NB4 (cell line): ENCODE measurements around the gene PCGF5.

ENCODE experiments used
- DNase-seq: peaks from one replicate; pipeline ENCODE4 v3.0.0; 2010; ENCODE audit warnings: low read depth
- H3K4me3 ChIP-seq: one replicate; pipeline ENCODE4 v1.5.1; 2011; ENCODE audit warnings: mild to moderate bottlenecking, low read depth, low read length, moderate library complexity
- CTCF ChIP-seq: IDR thresholded peaks from one replicate; pipeline ENCODE4 v1.5.1; 2012; ENCODE audit warnings: low read depth, low read length
- MAX ChIP-seq: IDR thresholded peaks from 2 replicates; pipeline ENCODE4 v1.6.1; 2011; ENCODE audit warnings: low read depth, low read length
- MYC ChIP-seq: IDR thresholded peaks from 2 replicates; pipeline ENCODE4 v1.6.1; 2011; ENCODE audit warnings: low read depth, low read length
- POLR2A ChIP-seq: IDR thresholded peaks from 2 replicates; pipeline ENCODE4 v1.6.1; 2011; ENCODE audit warnings: mild to moderate bottlenecking; ENCODE audit not compliant: insufficient read length; ENCODE audit errors: extremely low read depth

Gene PCGF5

GRCh38 chr10:91284486-91285090 is 64.1 kb downstream of the PCGF5 start:
- no peak for TF ChIP-seq POLR2A
- no peak for TF ChIP-seq CTCF
- TF ChIP-seq MAX: no peak
- no peak for DNase-seq
- H3K4me3 ChIP-seq: no peak overlapping the region

GRCh38 chr10:91286572-91286971 is 66.1 kb downstream of the PCGF5 start:
- H3K4me3 ChIP-seq: no peak overlapping the region
- no peak for TF ChIP-seq MYC
- no peak for DNase-seq

- no peak for DNase-seq
- TF ChIP-seq MAX: no peak
- TF ChIP-seq CTCF: no peak
- TF ChIP-seq POLR2A: no peak
- TF ChIP-seq MYC: no peak
- no peak overlapping the region for H3K4me3 ChIP-seq
Observed at GRCh38 chr10:91287276-91287675, 66.8 kb downstream of the PCGF5 start.

GRCh38 chr10:91287912-91288311 is 67.4 kb downstream of the PCGF5 start:
- no peak overlapping the region for H3K4me3 ChIP-seq

GRCh38 chr10:91289305-91289704 is 68.8 kb downstream of the PCGF5 start:
- H3K4me3 ChIP-seq: no peak overlapping the region
- no peak for DNase-seq
- TF ChIP-seq MYC (no peak), CTCF (no peak), POLR2A (no peak), MAX (no peak)

More at GRCh38 chr10:91287912-91288311, 67.4 kb downstream of the PCGF5 start:
- TF ChIP-seq MYC (no peak), MAX (no peak), POLR2A (no peak), CTCF (no peak)
- no peak for DNase-seq

GRCh38 chr10:91290607-91291006 is 70.1 kb downstream of the PCGF5 start:
- TF ChIP-seq MYC (no peak), POLR2A (no peak), CTCF (no peak), MAX (no peak)
- no peak for DNase-seq
- H3K4me3 ChIP-seq: no peak overlapping the region
